ENCODE measurements around the gene PALLD. TPM values are rescaled to one million over a fixed set of nuclear protein-coding genes. Genes with fewer than 3 reads are reported as not detected.

Gene PALLD
- total RNA-seq, 1 donor from 2014 or later: 15.3 TPM

GRCh38 chr4:168891086-168891485 lies 394.2 kb downstream of the PALLD start:
- DNase-seq (ENCODE audit: low read depth in 2 of 2): no peak

- no peak for DNase-seq (ENCODE audit: low read depth in 2 of 2)
Measured at GRCh38 chr4:168891688-168892087, 394.8 kb downstream of the PALLD start.

GRCh38 chr4:168892475-168892874 lies 395.6 kb downstream of the PALLD start:
- no peak for DNase-seq (ENCODE audit: low read depth in 2 of 2)

- DNase-seq (ENCODE audit: low read depth in 2 of 2): no peak
Measured at GRCh38 chr4:168893205-168893604, 396.4 kb downstream of the PALLD start.

- DNase-seq (ENCODE audit: low read depth in 2 of 2): no peak
Measured at GRCh38 chr4:168893807-168894206, 397.0 kb downstream of the PALLD start.

- no peak for DNase-seq (ENCODE audit: low read depth in 2 of 2)
Measured at GRCh38 chr4:168900080-168900479, 403.2 kb downstream of the PALLD start.

- no peak for DNase-seq (ENCODE audit: low read depth in 2 of 2)
Measured at GRCh38 chr4:168907119-168907698, 410.4 kb downstream of the PALLD start.

GRCh38 chr4:168908093-168908492 lies 411.2 kb downstream of the PALLD start:
- DNase-seq (ENCODE audit: low read depth in 2 of 2): peak in 1 of 2 donors; percentile 14

GRCh38 chr4:168908851-168909273 lies 412.0 kb downstream of the PALLD start:
- DNase-seq (ENCODE audit: low read depth in 2 of 2): no peak

GRCh38 chr4:168914095-168914494 lies 417.2 kb downstream of the PALLD start:
- DNase-seq (ENCODE audit: low read depth in 2 of 2): no peak

GRCh38 chr4:168917138-168917779 lies 420.4 kb downstream of the PALLD start:
- peak; percentile 46 to 63 for DNase-seq (ENCODE audit: low read depth in 2 of 2)

GRCh38 chr4:168919706-168920324 lies 423.0 kb downstream of the PALLD start:
- DNase-seq (ENCODE audit: low read depth in 2 of 2): no peak

GRCh38 chr4:168920441-168921065 lies 423.7 kb downstream of the PALLD start:
- no peak for DNase-seq (ENCODE audit: low read depth in 2 of 2)

GRCh38 chr4:168923526-168924194 lies 426.8 kb downstream of the PALLD start:
- peak; percentile 79 to 81 for DNase-seq (ENCODE audit: low read depth in 2 of 2)

GRCh38 chr4:168924667-168925066 lies 427.8 kb downstream of the PALLD start:
- DNase-seq (ENCODE audit: low read depth in 2 of 2): no peak

GRCh38 chr4:168925789-168926490 lies 429.1 kb downstream of the PALLD start:
- DNase-seq (ENCODE audit: low read depth in 2 of 2): no peak

GRCh38 chr4:168928346-168928745 lies 431.5 kb downstream of the PALLD start:
- no peak for DNase-seq (ENCODE audit: low read depth in 2 of 2)

- DNase-seq (ENCODE audit: low read depth in 2 of 2): no peak
Measured at GRCh38 chr4:168928875-168929274, 432.0 kb downstream of the PALLD start.

GRCh38 chr4:168930413-168931196 lies 433.8 kb downstream of the PALLD start:
- DNase-seq (ENCODE audit: low read depth in 2 of 2): no peak

GRCh38 chr4:168931215-168931650 lies 434.4 kb downstream of the PALLD start:
- DNase-seq (ENCODE audit: low read depth in 2 of 2): no peak
